ENCODE data around the gene MRPL48.
"Not testable (repeated sequence)": the region's sequence is repeated elsewhere in the genome, so short reads cannot be mapped to it uniquely, and the experiment has no call there.

Gene MRPL48

DNA sequence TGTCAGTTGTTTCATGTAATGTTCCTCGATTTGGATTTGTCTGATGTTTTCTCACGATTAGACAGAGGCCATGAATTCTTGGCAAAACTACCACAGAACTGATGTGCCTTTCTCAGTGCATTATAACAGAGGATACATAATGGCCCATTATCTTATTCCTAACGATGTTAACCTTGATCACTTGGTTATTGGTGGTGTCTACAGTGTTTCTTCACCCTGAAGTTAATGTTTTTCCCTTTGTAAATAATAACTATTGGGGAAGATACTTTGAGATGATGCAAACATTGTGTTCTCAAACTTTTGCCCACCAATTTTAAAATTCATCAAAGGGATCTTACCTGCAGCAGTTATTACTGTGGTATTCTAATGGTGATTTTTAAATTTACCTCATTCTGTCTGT, 39.9 kb upstream of the MRPL48 start:
- Histone ChIP-seq H3K36me3 (ENCODE audit: insufficient read depth, low read length) (no peaks in the 10 kb centered on the region; the same call in 1 of the 2 replicates), H3K4me2 (ENCODE audit: insufficient read depth, low read length) (no peak overlapping the region), H3K27ac (ENCODE audit: low read length) (no peak overlapping the region), H3K9me3 (ENCODE audit: insufficient read depth, low read length, severe bottlenecking) (no peaks in the 10 kb centered on the region), H2AFZ (ENCODE audit: low read depth, low read length) (no peak overlapping the region), H3K27me3 (ENCODE audit: insufficient read depth, low read length, poor library complexity) (no peaks in the 10 kb centered on the region), H3K79me2 (ENCODE audit: insufficient read depth, low read length) (peaks cover 96% of the 10 kb centered on the region), H3K9ac (ENCODE audit: low read depth, low read length) (no peak overlapping the region), H3K4me3 (ENCODE audit: low read depth in 1 of 2, low read length in 2 of 2) (no peak overlapping the region), H3K4me1 (ENCODE audit: insufficient read depth, low read length) (no peaks in the 10 kb centered on the region), H4K20me1 (ENCODE audit: insufficient read depth, low read length) (peaks cover 44% of the 10 kb centered on the region)
- DNase-seq (no peak), ATAC-seq (ENCODE audit: insufficient read depth, low read depth) (no peak)
- TF ChIP-seq, protein P1, sequence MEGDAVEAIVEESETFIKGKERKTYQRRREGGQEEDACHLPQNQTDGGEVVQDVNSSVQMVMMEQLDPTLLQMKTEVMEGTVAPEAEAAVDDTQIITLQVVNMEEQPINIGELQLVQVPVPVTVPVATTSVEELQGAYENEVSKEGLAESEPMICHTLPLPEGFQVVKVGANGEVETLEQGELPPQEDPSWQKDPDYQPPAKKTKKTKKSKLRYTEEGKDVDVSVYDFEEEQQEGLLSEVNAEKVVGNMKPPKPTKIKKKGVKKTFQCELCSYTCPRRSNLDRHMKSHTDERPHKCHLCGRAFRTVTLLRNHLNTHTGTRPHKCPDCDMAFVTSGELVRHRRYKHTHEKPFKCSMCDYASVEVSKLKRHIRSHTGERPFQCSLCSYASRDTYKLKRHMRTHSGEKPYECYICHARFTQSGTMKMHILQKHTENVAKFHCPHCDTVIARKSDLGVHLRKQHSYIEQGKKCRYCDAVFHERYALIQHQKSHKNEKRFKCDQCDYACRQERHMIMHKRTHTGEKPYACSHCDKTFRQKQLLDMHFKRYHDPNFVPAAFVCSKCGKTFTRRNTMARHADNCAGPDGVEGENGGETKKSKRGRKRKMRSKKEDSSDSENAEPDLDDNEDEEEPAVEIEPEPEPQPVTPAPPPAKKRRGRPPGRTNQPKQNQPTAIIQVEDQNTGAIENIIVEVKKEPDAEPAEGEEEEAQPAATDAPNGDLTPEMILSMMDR (IDR thresholded peaks at IDR 0.05; ENCODE audit: borderline replicate concordance, extremely low read depth, low read length, poor library complexity, severe bottlenecking): no peak
- TF ChIP-seq EZH2 (IDR thresholded peaks at IDR 0.05; ENCODE audit: borderline replicate concordance, low read depth, low read length, severe bottlenecking): no peak

DNA sequence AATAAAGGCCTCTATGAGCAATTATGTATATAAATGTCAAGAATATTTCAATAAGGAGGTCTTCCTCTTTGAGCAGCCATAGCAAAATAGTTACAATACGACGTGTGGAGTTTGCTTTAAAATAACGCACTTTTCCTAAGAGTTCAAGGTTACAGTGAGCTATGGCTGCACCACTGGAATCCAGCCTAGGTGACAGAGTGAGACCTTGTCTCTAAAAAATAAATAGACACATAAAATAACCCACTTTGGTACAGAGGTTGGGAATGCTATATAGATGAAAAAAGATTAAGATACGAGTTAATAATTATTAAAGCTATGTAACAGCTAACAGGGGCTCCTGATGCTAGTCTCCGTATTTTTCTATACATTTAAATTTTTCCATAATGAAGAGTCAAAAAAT, 39.4 kb upstream of the MRPL48 start:
- Histone ChIP-seq H4K20me1 (ENCODE audit: insufficient read depth, low read length) (peaks cover 46% of the 10 kb centered on the region), H3K27me3 (ENCODE audit: insufficient read depth, low read length, poor library complexity) (no peaks in the 10 kb centered on the region), H3K36me3 (ENCODE audit: insufficient read depth, low read length) (no peaks in the 10 kb centered on the region; the same call in 1 of the 2 replicates), H3K9ac (ENCODE audit: low read depth, low read length) (no peak overlapping the region), H3K4me1 (ENCODE audit: insufficient read depth, low read length) (no peaks in the 10 kb centered on the region), H3K9me3 (ENCODE audit: insufficient read depth, low read length, severe bottlenecking) (no peaks in the 10 kb centered on the region), H3K4me2 (ENCODE audit: insufficient read depth, low read length) (no peak overlapping the region), H3K4me3 (ENCODE audit: low read depth in 1 of 2, low read length in 2 of 2) (no peak overlapping the region), H2AFZ (ENCODE audit: low read depth, low read length) (no peak overlapping the region), H3K27ac (ENCODE audit: low read length) (no peak overlapping the region), H3K79me2 (ENCODE audit: insufficient read depth, low read length) (peaks cover 96% of the 10 kb centered on the region)
- DNase-seq: no peak
- no peak for ATAC-seq (ENCODE audit: insufficient read depth, low read depth)
- no peak for TF ChIP-seq EZH2 (IDR thresholded peaks at IDR 0.05; ENCODE audit: borderline replicate concordance, low read depth, low read length, severe bottlenecking)
- TF ChIP-seq, protein P1 (IDR thresholded peaks at IDR 0.05; ENCODE audit: borderline replicate concordance, extremely low read depth, low read length, poor library complexity, severe bottlenecking): no peak

DNA sequence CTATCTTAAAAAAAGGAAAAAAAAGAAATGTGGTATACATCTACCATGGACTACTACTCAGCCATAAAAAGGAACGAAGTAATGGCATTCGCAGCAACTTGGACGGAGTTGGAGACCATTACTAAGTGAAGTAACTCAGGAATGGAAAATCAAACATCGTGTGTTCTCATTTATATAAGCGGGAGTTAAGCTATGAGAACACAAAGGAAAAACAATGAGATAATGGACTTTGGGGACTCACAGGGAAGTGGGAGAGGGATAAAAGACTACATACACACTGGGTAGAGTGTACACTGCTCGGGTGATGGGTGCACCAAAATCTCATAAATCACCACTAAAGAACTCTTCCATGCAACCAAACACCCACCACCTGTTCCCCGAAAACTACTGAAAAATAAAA, 38.6 kb upstream of the MRPL48 start:
- peaks cover 47% of the 10 kb centered on the region for H4K20me1 ChIP-seq (ENCODE audit: insufficient read depth, low read length)
- H3K36me3 ChIP-seq (ENCODE audit: insufficient read depth, low read length): no peaks in the 10 kb centered on the region; the same call in 1 of the 2 replicates
- TF ChIP-seq EZH2 (IDR thresholded peaks at IDR 0.05; ENCODE audit: borderline replicate concordance, low read depth, low read length, severe bottlenecking): no peak
- TF ChIP-seq, protein P1 (IDR thresholded peaks at IDR 0.05; ENCODE audit: borderline replicate concordance, extremely low read depth, low read length, poor library complexity, severe bottlenecking): no peak
- H3K9me3 ChIP-seq (ENCODE audit: insufficient read depth, low read length, severe bottlenecking): no peaks in the 10 kb centered on the region
- H3K9ac ChIP-seq (ENCODE audit: low read depth, low read length): no peak overlapping the region
- no peaks in the 10 kb centered on the region for H3K4me1 ChIP-seq (ENCODE audit: insufficient read depth, low read length)
- H3K27ac ChIP-seq (ENCODE audit: low read length): no peak overlapping the region
- ATAC-seq (ENCODE audit: insufficient read depth, low read depth): no peak
- H2AFZ ChIP-seq (ENCODE audit: low read depth, low read length): no peak overlapping the region
- H3K79me2 ChIP-seq (ENCODE audit: insufficient read depth, low read length): peaks cover 96% of the 10 kb centered on the region
- no peak for DNase-seq
- no peak overlapping the region for H3K4me2 ChIP-seq (ENCODE audit: insufficient read depth, low read length)
- no peaks in the 10 kb centered on the region for H3K27me3 ChIP-seq (ENCODE audit: insufficient read depth, low read length, poor library complexity)
- H3K4me3 ChIP-seq (ENCODE audit: low read depth in 1 of 2, low read length in 2 of 2): no peak overlapping the region

DNA sequence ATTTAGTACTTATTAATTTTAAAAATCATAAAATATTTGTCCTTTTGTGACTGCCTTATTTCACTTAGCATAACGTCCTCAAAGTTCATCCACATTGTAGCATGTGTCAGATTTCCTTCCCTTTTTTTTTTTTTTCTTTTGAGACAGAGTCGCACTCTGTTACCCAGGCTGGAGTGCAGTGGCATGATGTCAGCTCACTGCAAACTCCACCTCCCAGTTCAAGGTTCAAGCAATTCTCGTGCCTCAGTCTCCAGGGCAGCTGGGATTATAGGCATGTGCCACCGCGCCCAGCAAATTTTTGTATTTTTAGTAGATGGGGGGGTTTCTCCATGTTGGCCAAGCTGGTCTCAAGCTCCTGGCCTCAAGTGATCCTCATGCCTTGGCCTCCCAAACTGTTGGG, 37.4 kb upstream of the MRPL48 start:
- ATAC-seq (ENCODE audit: insufficient read depth, low read depth): no peak
- Histone ChIP-seq H3K4me2 (ENCODE audit: insufficient read depth, low read length) (no peak overlapping the region), H3K9me3 (ENCODE audit: insufficient read depth, low read length, severe bottlenecking) (no peaks in the 10 kb centered on the region), H3K9ac (ENCODE audit: low read depth, low read length) (no peak overlapping the region), H3K79me2 (ENCODE audit: insufficient read depth, low read length) (peaks cover 97% of the 10 kb centered on the region), H3K4me3 (ENCODE audit: low read depth in 1 of 2, low read length in 2 of 2) (no peak overlapping the region), H3K4me1 (ENCODE audit: insufficient read depth, low read length) (no peaks in the 10 kb centered on the region), H3K27me3 (ENCODE audit: insufficient read depth, low read length, poor library complexity) (no peaks in the 10 kb centered on the region), H3K36me3 (ENCODE audit: insufficient read depth, low read length) (no peaks in the 10 kb centered on the region; the same call in 1 of the 2 replicates), H3K27ac (ENCODE audit: low read length) (no peak overlapping the region), H4K20me1 (ENCODE audit: insufficient read depth, low read length) (peaks cover 49% of the 10 kb centered on the region), H2AFZ (ENCODE audit: low read depth, low read length) (no peak overlapping the region)
- DNase-seq: no peak
- TF ChIP-seq, protein P1 (IDR thresholded peaks at IDR 0.05; ENCODE audit: borderline replicate concordance, extremely low read depth, low read length, poor library complexity, severe bottlenecking): no peak
- TF ChIP-seq EZH2 (IDR thresholded peaks at IDR 0.05; ENCODE audit: borderline replicate concordance, low read depth, low read length, severe bottlenecking): no peak

DNA sequence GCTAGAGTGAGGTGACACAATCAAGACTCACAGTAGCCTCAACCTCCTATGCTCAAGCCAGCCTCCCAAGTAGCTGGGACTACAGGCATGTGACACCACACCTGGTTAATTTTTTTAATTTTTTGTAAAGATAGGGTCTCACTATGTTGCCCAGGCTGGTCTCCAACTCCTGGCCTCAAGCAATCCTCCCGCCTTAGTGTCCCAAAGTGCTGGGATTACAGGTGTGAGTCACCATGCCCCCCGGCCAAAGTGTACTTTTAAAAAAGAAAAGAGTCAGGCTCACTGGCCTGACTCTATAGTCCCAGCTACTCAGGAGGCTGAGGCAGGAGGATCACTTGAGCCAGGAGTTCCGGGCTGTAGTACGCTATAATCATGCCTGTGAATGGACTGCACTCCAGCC, 36.8 kb upstream of the MRPL48 start:
- H3K79me2 ChIP-seq (ENCODE audit: insufficient read depth, low read length): peaks cover 98% of the 10 kb centered on the region
- not testable (repeated sequence) for H3K36me3 ChIP-seq (ENCODE audit: insufficient read depth, low read length); H3K9ac ChIP-seq (ENCODE audit: low read depth, low read length); H3K4me3 ChIP-seq (ENCODE audit: low read depth in 1 of 2, low read length in 2 of 2); H3K27me3 ChIP-seq (ENCODE audit: insufficient read depth, low read length, poor library complexity); H3K9me3 ChIP-seq (ENCODE audit: insufficient read depth, low read length, severe bottlenecking); H2AFZ ChIP-seq (ENCODE audit: low read depth, low read length); H3K27ac ChIP-seq (ENCODE audit: low read length); H3K4me2 ChIP-seq (ENCODE audit: insufficient read depth, low read length); ATAC-seq (ENCODE audit: insufficient read depth, low read depth); H3K4me1 ChIP-seq (ENCODE audit: insufficient read depth, low read length); DNase-seq
- H4K20me1 ChIP-seq (ENCODE audit: insufficient read depth, low read length): peaks cover 54% of the 10 kb centered on the region

All from DND-41 (cell line).